K562 (cell line): ENCODE measurements around the gene PRKAR2B. TPM values are rescaled to one million over a fixed set of nuclear protein-coding genes. Genes with fewer than 3 reads are reported as not detected.

Source experiments
- ATAC-seq: fragments of 200-7000 bp; cut with Tn5 transposase; 3 replicates; pipeline ENCODE4 v1.9.1; 2020; ENCODE audit warnings: moderate library complexity
- BruUV-seq: library from RNA; stranded (reverse); fragments of 400-500 nt; replicated peaks from 2 replicates; lab custom pipeline; 2021; lab: Mats Ljungman, UMichigan
- CTCF ChIA-PET: fragments of 300-600 bp; formaldehyde crosslinking; extraction: SDS; loops from one replicate; lab custom pipeline; 2021; ENCODE audit warnings: low intra/inter-chr PET ratio; lab: Yijun Ruan, JAX
- POLR2A ChIA-PET: fragments of 300-600, 350-650 bp; sonication (Branson Sonifier 250); formaldehyde crosslinking; extraction: SDS; loops from one replicate; lab custom pipeline; 2021; ENCODE audit warnings: antibody characterized with exemption, inconsistent platforms; lab: Yijun Ruan, JAX
- DNase-seq, 4 experiments: peaks; one replicate each; pipeline versions ENCODE4 v3.0.0 to v3.0.0-alpha.2; 2011 to 2018; ENCODE audit warnings: low spot score in 3 of 4, mixed read lengths in 3 of 4; ENCODE audit errors: extremely low read depth in 1 of 4
- FAIRE-seq: peaks from 2 replicates; lab custom pipeline; 2011; peaks lifted over from hg19 to GRCh38; lab: Jason Lieb, UNC
- H2AFZ ChIP-seq: 2 replicates; pipeline ENCODE4 v1.6.0; 2011; ENCODE audit warnings: low read depth, low read length, control low read depth, inconsistent platforms
- H3K27ac ChIP-seq: fragments of 200-600 bp; 3 replicates; pipeline ENCODE4 v1.8.0; 2011; ENCODE audit warnings: low read depth, mild to moderate bottlenecking, control low read depth, inconsistent platforms, low read length, moderate library complexity, mixed read lengths; ENCODE audit errors: extremely low read depth
- H3K27me3 ChIP-seq, 2 experiments: fragments of 300-600 bp in 1 of 2; 2 replicates in 1 of 2; 3 replicates in 1 of 2; pipeline versions ENCODE4 v1.6.0 to v1.8.0; 2011; ENCODE audit warnings: inconsistent platforms in 2 of 2, low read length in 2 of 2, mild to moderate bottlenecking in 1 of 2, mixed read lengths in 1 of 2, moderate library complexity in 1 of 2; ENCODE audit not compliant: control insufficient read depth in 2 of 2, insufficient read depth in 2 of 2
- H3K36me3 ChIP-seq: fragments of 300-600 bp; 3 replicates; pipeline ENCODE4 v1.8.0; 2011; ENCODE audit warnings: mild to moderate bottlenecking, low read length, inconsistent platforms; ENCODE audit not compliant: control insufficient read depth, insufficient read depth
- H3K4me1 ChIP-seq, 2 experiments: fragments of 200-600 bp in 1 of 2; replicated peaks in 1 of 2; 2 replicates in 1 of 2; 3 replicates in 1 of 2; pipeline versions ENCODE4 v1.5.1 to v1.8.0; 2011; ENCODE audit warnings: inconsistent platforms in 2 of 2, low read length in 2 of 2, mild to moderate bottlenecking in 1 of 2, mixed read lengths in 1 of 2, moderate library complexity in 1 of 2; ENCODE audit not compliant: control insufficient read depth in 2 of 2, insufficient read depth in 2 of 2
- H3K4me2 ChIP-seq: 2 replicates; pipeline ENCODE4 v1.6.1; 2011; ENCODE audit warnings: low read length, control low read depth, inconsistent platforms, mixed read lengths; ENCODE audit not compliant: insufficient read depth
- H3K4me3 ChIP-seq: fragments of 200-600 bp; sonication (generic), shearing (Covaris generic); 2 replicates; pipeline ENCODE4 v1.5.1; 2016; ENCODE audit warnings: control low read depth, inconsistent platforms
- H3K79me2 ChIP-seq: fragments of 200-600 bp; 3 replicates; pipeline ENCODE4 v1.8.0; 2011; ENCODE audit warnings: low read length, inconsistent platforms; ENCODE audit not compliant: control insufficient read depth, insufficient read depth
- H3K9ac ChIP-seq, 2 experiments: 2 replicates each; pipeline versions ENCODE4 v1.6.0 to v1.6.1; 2011; ENCODE audit warnings: low read depth in 2 of 2, low read length in 2 of 2, control low read depth in 1 of 2, inconsistent platforms in 1 of 2, mild to moderate bottlenecking in 1 of 2, mixed read lengths in 1 of 2; ENCODE audit not compliant: insufficient read depth in 1 of 2
- H3K9me1 ChIP-seq: one replicate; pipeline ENCODE4 v1.6.0; 2011; ENCODE audit warnings: inconsistent platforms, mild to moderate bottlenecking, low read length, moderate library complexity; ENCODE audit not compliant: control insufficient read depth, insufficient read depth
- H3K9me3 ChIP-seq: replicated peaks from 2 replicates; pipeline ENCODE4 v1.5.1; 2011; ENCODE audit warnings: low read depth, low read length, inconsistent platforms; ENCODE audit not compliant: control insufficient read depth, insufficient read depth
- H4K20me1 ChIP-seq: replicated peaks from 2 replicates; pipeline ENCODE4 v1.6.1; 2011; ENCODE audit warnings: low read length, inconsistent platforms, mixed read lengths; ENCODE audit not compliant: control insufficient read depth, insufficient read depth
- ATF7 ChIP-seq: fragments of 450-650 bp; IDR thresholded peaks from 2 replicates; pipeline ENCODE4 v1.7.1; 2014; ENCODE audit warnings: mild to moderate bottlenecking, moderate library complexity
- C11orf30 ChIP-seq: fragments of 450-650 bp; IDR thresholded peaks from 2 replicates; pipeline ENCODE4 v1.6.1; 2016; ENCODE audit warnings: low read depth, mild to moderate bottlenecking
- COPS2 ChIP-seq: fragments of 450-650 bp; conservative IDR thresholded peaks from 2 replicates; pipeline ENCODE4 v1.6.1; 2016; ENCODE audit warnings: mild to moderate bottlenecking, moderate library complexity
- E2F3 ChIP-seq: fragments of 250-450 bp; sonication (Bioruptor Pico); IDR thresholded peaks from 2 replicates; pipeline ENCODE4 v1.4.0; 2020; ENCODE audit warnings: mild to moderate bottlenecking
- FOXJ3 ChIP-seq: sonication (generic); formaldehyde crosslinking; IDR thresholded peaks from 2 replicates; pipeline ENCODE4 v1.4.0; 2020; ENCODE audit warnings: mild to moderate bottlenecking, missing genetic modification reagents
- MED1 ChIP-seq: sonication (generic); formaldehyde crosslinking; IDR thresholded peaks from 2 replicates; pipeline ENCODE4 v1.8.1; 2023; ENCODE audit warnings: missing genetic modification reagents, borderline replicate concordance
- NR2C2 ChIP-seq, 2 experiments: fragments of 200-800 bp in 1 of 2; sonication (Bioruptor generic) in 1 of 2; sonication (generic) in 1 of 2; formaldehyde crosslinking in 1 of 2; IDR thresholded peaks; 2 replicates each; pipeline versions ENCODE4 v1.6.1 to v1.8.0; 2016 to 2022; ENCODE audit warnings: mild to moderate bottlenecking in 1 of 2, missing compliant biosample characterization in 1 of 2, missing genetic modification characterization in 1 of 2, missing genetic modification reagents in 1 of 2
- NRF1 ChIP-seq, 2 experiments: fragments of 450-650 bp; IDR thresholded peaks in 1 of 2; conservative IDR thresholded peaks in 1 of 2; 2 replicates each; pipeline ENCODE4 v1.6.1; 2014; ENCODE audit warnings: mild to moderate bottlenecking in 2 of 2
- PHF8 ChIP-seq: fragments of 200-600 bp; sonication (generic); IDR thresholded peaks from 2 replicates; pipeline ENCODE4 v1.6.1; 2012; ENCODE audit warnings: mixed run types, mild to moderate bottlenecking, inconsistent platforms, low read length, moderate library complexity, borderline replicate concordance
- SIN3B ChIP-seq: fragments of 450-650 bp; IDR thresholded peaks from 2 replicates; pipeline ENCODE4 v1.6.1; 2017; ENCODE audit warnings: low read depth, mild to moderate bottlenecking, moderate library complexity
- SMARCB1 ChIP-seq: IDR thresholded peaks from 2 replicates; pipeline ENCODE4 v1.6.1; 2011; ENCODE audit warnings: improper control_type of control experiment, low read depth; ENCODE audit not compliant: insufficient read length
- ZEB2 ChIP-seq: fragments of 450-650 bp; IDR thresholded peaks from 2 replicates; pipeline ENCODE4 v1.6.1; 2016
- ZNF518B ChIP-seq: fragments of 250-450 bp; sonication (Bioruptor Pico); IDR thresholded peaks from 2 replicates; pipeline ENCODE4 v1.5.0; 2021; ENCODE audit warnings: mild to moderate bottlenecking, moderate library complexity
- WGBS: fragments of 100-300 bp; shearing (Covaris generic); methylation state at CpG from one replicate; pipeline ENCODE4 v1.1.6; 2016; ENCODE audit warnings: low coverage, mixed read lengths; ENCODE audit not compliant: insufficient coverage; ENCODE audit errors: missing lambda C conversion rate; 5-methylcytosine and 5-hydroxymethylcytosine counted together
- in situ Hi-C: fragments of 300-500 bp; cut with MboI; formaldehyde crosslinking; loops from 4 replicates; pipeline ENCODE4 v1.15.0; 2018; ENCODE audit warnings: inconsistent platforms, mixed read lengths
- intact Hi-C: fragments of 100-400 bp; cut with micrococcal nuclease; formaldehyde crosslinking; loops from 2 replicates; pipeline ENCODE4 v1.14.2; 2022
- polyA plus RNA-seq, 8 experiments: library from polyadenylated mRNA; depleted of rRNA in 4 of 8; stranded (reverse) in 5 of 8; unstranded in 3 of 8; fragments of >200 nt; fragmentation: Nextera tagmentation in 2 of 8; fragmentation: Illumina TruSeq in 1 of 8; extraction: Ambion mirVana in 2 of 8; extraction: Trizol in 1 of 8; gene quantifications; 2 replicates each; pipeline versions ENCODE4 v1.2.1 to v1.2.3, GENCODE V29; 2011 to 2014; ENCODE audit warnings: inconsistent platforms in 1 of 8, missing spikeins in 1 of 8
- total RNA-seq, 7 experiments: library from RNA; depleted of rRNA in 6 of 7; stranded (reverse); fragments of >200 nt in 6 of 7; fragmentation: Illumina TruSeq in 2 of 7; extraction: Trizol in 2 of 7; gene quantifications; 2 replicates each; pipeline versions ENCODE4 v1.2.1 to v1.2.3, GENCODE V29; 2011 to 2021; ENCODE audit warnings: low replicate concordance in 1 of 7
- TF ChIP-seq, protein P1 (sequence below): sonication (generic); formaldehyde crosslinking; IDR thresholded peaks from 2 replicates; pipeline ENCODE4 v1.8.1; 2023; ENCODE audit warnings: mild to moderate bottlenecking, missing genetic modification reagents

PRKAR2B gene
- total and polyA plus RNA-seq, 9 of the 15 experiments (the other 6 are each of a cell fraction or from before 2014, with no cell fraction given) = 59.0 to 173 (median 129) TPM

DNA sequence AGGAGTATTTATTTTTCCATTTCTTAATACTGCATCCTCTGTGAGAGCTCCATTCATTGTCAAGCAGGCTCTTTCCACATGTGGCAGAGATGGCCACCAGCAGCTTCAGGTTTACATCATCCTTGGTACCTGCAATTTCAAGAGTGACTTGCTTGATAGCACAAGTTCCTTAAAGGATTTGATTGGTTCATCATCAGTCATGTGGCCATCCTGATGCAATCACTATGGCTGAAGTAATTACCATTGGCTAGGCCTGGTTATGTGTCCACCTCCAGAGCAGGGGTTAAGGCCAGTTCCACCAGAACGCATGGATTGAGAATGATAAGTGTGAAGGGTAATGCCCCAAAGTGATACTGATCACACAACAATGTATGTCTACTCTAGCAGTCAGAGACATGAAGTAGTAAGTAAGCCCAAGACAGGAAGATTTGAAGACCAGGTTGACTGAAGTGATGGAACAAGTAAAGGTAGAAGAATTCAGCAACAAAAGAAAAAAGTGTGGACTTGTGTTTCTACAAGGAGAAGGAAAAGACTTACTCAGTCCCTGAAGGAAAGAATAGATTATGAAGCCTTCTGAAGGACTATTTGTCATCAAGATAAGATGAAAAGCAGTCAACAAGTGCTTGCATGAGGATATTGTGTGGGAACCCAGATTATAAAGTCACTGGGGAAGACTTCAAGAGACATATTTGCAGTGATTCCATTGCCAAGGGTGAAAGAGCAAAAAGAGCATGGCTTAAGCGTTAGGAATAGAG, 26.4 kb upstream of the PRKAR2B start:
- TSS peak; percentile 91 for BruUV-seq
- 9% methylated on average over 2 of the region's 2 CpGs for WGBS
- ATAC-seq = peak; percentile 91
- TF ChIP-seq C11orf30 = peak; percentile 43; the same call in 1 of the 2 replicates
- TF ChIP-seq ZEB2 = peak; percentile 92
- TF ChIP-seq ZNF518B (CRISPR knock-in tag) = no peak
- no peak for TF ChIP-seq SIN3B
- no peak for TF ChIP-seq PHF8
- TF ChIP-seq COPS2 = no peak
- peak; percentile 95 for TF ChIP-seq ATF7
- TF ChIP-seq NRF1 (conservative IDR thresholded peaks at IDR 0.05 in 1 of 2, IDR thresholded peaks at IDR 0.05 in 1 of 2) = peak in 1 of 2 experiments; percentile 33; a peak in 2 of 4 replicates
- no peak for TF ChIP-seq MED1 (CRISPR knock-in tag)
- TF ChIP-seq NR2C2 (CRISPR knock-in tag; IDR thresholded peaks at IDR 0.05) = no peak
- TF ChIP-seq NR2C2 (tag; IDR thresholded peaks at IDR 0.05) = peak; percentile 85
- no peak for TF ChIP-seq FOXJ3 (CRISPR knock-in tag)
- TF ChIP-seq, protein P1, sequence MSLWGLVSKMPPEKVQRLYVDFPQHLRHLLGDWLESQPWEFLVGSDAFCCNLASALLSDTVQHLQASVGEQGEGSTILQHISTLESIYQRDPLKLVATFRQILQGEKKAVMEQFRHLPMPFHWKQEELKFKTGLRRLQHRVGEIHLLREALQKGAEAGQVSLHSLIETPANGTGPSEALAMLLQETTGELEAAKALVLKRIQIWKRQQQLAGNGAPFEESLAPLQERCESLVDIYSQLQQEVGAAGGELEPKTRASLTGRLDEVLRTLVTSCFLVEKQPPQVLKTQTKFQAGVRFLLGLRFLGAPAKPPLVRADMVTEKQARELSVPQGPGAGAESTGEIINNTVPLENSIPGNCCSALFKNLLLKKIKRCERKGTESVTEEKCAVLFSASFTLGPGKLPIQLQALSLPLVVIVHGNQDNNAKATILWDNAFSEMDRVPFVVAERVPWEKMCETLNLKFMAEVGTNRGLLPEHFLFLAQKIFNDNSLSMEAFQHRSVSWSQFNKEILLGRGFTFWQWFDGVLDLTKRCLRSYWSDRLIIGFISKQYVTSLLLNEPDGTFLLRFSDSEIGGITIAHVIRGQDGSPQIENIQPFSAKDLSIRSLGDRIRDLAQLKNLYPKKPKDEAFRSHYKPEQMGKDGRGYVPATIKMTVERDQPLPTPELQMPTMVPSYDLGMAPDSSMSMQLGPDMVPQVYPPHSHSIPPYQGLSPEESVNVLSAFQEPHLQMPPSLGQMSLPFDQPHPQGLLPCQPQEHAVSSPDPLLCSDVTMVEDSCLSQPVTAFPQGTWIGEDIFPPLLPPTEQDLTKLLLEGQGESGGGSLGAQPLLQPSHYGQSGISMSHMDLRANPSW (CRISPR knock-in tag) = no peak
- TF ChIP-seq E2F3 (CRISPR knock-in tag) = no peak
- TF ChIP-seq SMARCB1 = no peak

More for the DNA sequence above, 26.4 kb upstream of the PRKAR2B start:
- intact Hi-C loops = loop anchor here (10.0 kb wide), 1 partner anchor 453 kb away; no protein-coding TSS in a partner anchor
- H3K27me3 ChIP-seq = no peaks in the 10 kb centered on the region
- H3K4me1 ChIP-seq = peaks cover 16 to 48% of the 10 kb centered on the region in 2 experiments
- peak; percentile 81 for FAIRE-seq
- H3K79me2 ChIP-seq = no peaks in the 10 kb centered on the region
- ChIA-PET CTCF (no interaction called here), POLR2A (interaction anchor here (1.0 to 3.6 kb wide), 4 partner anchors 10 to 39 kb away, joined by 3 to 30 read pairs (median 16); no protein-coding TSS in a partner anchor)
- H3K9me3 ChIP-seq = no peaks in the 10 kb centered on the region; the same call in 1 of the 2 replicates
- peak overlapping the region; percentile 3 for H3K27ac ChIP-seq
- H4K20me1 ChIP-seq = no peaks in the 10 kb centered on the region
- no peaks in the 10 kb centered on the region for H3K36me3 ChIP-seq
- no peak overlapping the region for H3K4me3 ChIP-seq
- no peaks in the 10 kb centered on the region for H3K9me1 ChIP-seq
- H3K4me2 ChIP-seq = peak overlapping the region; percentile 5; the same call in 1 of the 2 replicates
- H3K9ac ChIP-seq = no peak overlapping the region
- peak overlapping the region; percentile 37 for H2AFZ ChIP-seq
- DNase-seq = peak; percentile 71 to 81 (median 76)
- in situ Hi-C loops = no loop called here
